A549 (cell line): ENCODE results near the gene RPL21. TPM values are rescaled to one million over a fixed set of nuclear protein-coding genes. Genes with fewer than 3 reads are reported as not detected.

Experiments
- ATAC-seq, 2 experiments: fragments of 200-7000 bp in 1 of 2; fragments of >200 bp in 1 of 2; cut with Nextera tagmentation in 1 of 2; cut with Tn5 transposase in 1 of 2; 3 replicates each; pipeline versions ENCODE4 v1.8.0 to v1.9.1; 2018 to 2020; ENCODE audit warnings: mild to moderate bottlenecking in 1 of 2, moderate library complexity in 1 of 2
- CTCF ChIA-PET: fragments of 300-600 bp; sonication (Branson Sonifier 250); formaldehyde crosslinking; extraction: SDS; loops from one replicate; lab custom pipeline; 2021; ENCODE audit warnings: antibody characterized with exemption, inconsistent platforms; lab: Yijun Ruan, JAX
- POLR2A ChIA-PET: fragments of 350-600 bp; formaldehyde crosslinking; extraction: SDS; loops from one replicate; lab custom pipeline; 2021; ENCODE audit warnings: antibody characterized with exemption, inconsistent platforms; lab: Yijun Ruan, JAX
- DNase-seq, 2 experiments: peaks; one replicate each; pipeline versions ENCODE4 v3.0.0 to v3.0.0-alpha.2; 2011 to 2016; ENCODE audit warnings: low read depth in 1 of 2, low spot score in 1 of 2
- FAIRE-seq: peaks from 2 replicates; lab custom pipeline; 2011; peaks lifted over from hg19 to GRCh38; lab: Jason Lieb, UNC
- H3K27ac ChIP-seq, 2 experiments: fragments of >200 bp; sonication (Bioruptor Twin); formaldehyde crosslinking; 3 replicates each; pipeline ENCODE4 v1.5.1; 2016 to 2017
- H3K4me1 ChIP-seq: fragments of >200 bp; sonication (Bioruptor Twin); formaldehyde crosslinking; 3 replicates; pipeline ENCODE4 v1.6.1; 2016
- H3K4me2 ChIP-seq: fragments of >200 bp; sonication (Bioruptor Twin); formaldehyde crosslinking; 3 replicates; pipeline ENCODE4 v1.6.1; 2016
- H3K4me3 ChIP-seq: fragments of >200 bp; sonication (Bioruptor Twin); formaldehyde crosslinking; 3 replicates; pipeline ENCODE4 v1.5.1; 2016
- H3K9me3 ChIP-seq: fragments of >200 bp; sonication (Bioruptor Twin); formaldehyde crosslinking; 3 replicates; pipeline ENCODE4 v1.6.1; 2016
- CHD4 ChIP-seq: fragments of 200-600 bp; sonication (generic); IDR thresholded peaks from 2 replicates; pipeline ENCODE4 v1.6.1; 2016; ENCODE audit warnings: antibody characterized with exemption, mild to moderate bottlenecking, borderline replicate concordance
- ELK1 ChIP-seq: fragments of 150-350 bp; IDR thresholded peaks from 2 replicates; pipeline ENCODE4 v1.6.1; 2014; ENCODE audit warnings: low read depth, mild to moderate bottlenecking, low read length
- EP300 ChIP-seq, 2 experiments: fragments of >200 bp; sonication (Bioruptor Twin); formaldehyde crosslinking; IDR thresholded peaks; 2 replicates in 1 of 2; 3 replicates in 1 of 2; pipeline ENCODE4 v1.6.1; 2016 to 2017
- FOSB ChIP-seq: fragments of 250-450 bp; sonication (Bioruptor Pico); IDR thresholded peaks from 2 replicates; pipeline ENCODE4 v1.5.0; 2020; ENCODE audit warnings: mild to moderate bottlenecking, moderate library complexity
- FOSL2 ChIP-seq, 2 experiments: fragments of 450-650 bp in 1 of 2; fragments of >200 bp in 1 of 2; sonication (Bioruptor Twin) in 1 of 2; formaldehyde crosslinking; IDR thresholded peaks; 2 replicates each; pipeline versions ENCODE4 v1.5.0 to v1.6.1; 2016 to 2020; ENCODE audit warnings: mild to moderate bottlenecking in 1 of 2, moderate library complexity in 1 of 2
- GATA3 ChIP-seq: IDR thresholded peaks from 2 replicates; pipeline ENCODE4 v1.6.1; 2012; ENCODE audit warnings: borderline replicate concordance
- HOXB5 ChIP-seq: fragments of 250-450 bp; sonication (Bioruptor Pico); IDR thresholded peaks from 2 replicates; pipeline ENCODE4 v1.5.0; 2020; ENCODE audit warnings: mild to moderate bottlenecking, moderate library complexity
- JUN ChIP-seq, 2 experiments: fragments of >200 bp; sonication (Bioruptor Twin); formaldehyde crosslinking; IDR thresholded peaks; 2 replicates in 1 of 2; 3 replicates in 1 of 2; pipeline ENCODE4 v1.6.1; 2016 to 2017
- KDM1A ChIP-seq: fragments of 200-600 bp; sonication (generic); IDR thresholded peaks from 2 replicates; pipeline ENCODE4 v1.6.1; 2016; ENCODE audit warnings: low read depth, mild to moderate bottlenecking
- NFE2L2 ChIP-seq: fragments of 150-350 bp; conservative IDR thresholded peaks from 2 replicates; pipeline ENCODE4 v1.6.1; 2014; ENCODE audit warnings: low read length
- NPAS2 ChIP-seq: fragments of 250-450 bp; sonication (Bioruptor Pico); IDR thresholded peaks from 2 replicates; pipeline ENCODE4 v1.8.0; 2022; ENCODE audit warnings: mild to moderate bottlenecking, moderate library complexity, borderline replicate concordance
- PHF8 ChIP-seq: fragments of 200-600 bp; sonication (generic); IDR thresholded peaks from 2 replicates; pipeline ENCODE4 v1.6.1; 2016; ENCODE audit warnings: low read depth, mild to moderate bottlenecking, antibody characterized with exemption, moderate library complexity, borderline replicate concordance
- POLR2A ChIP-seq: IDR thresholded peaks from 2 replicates; pipeline ENCODE4 v1.6.1; 2012; ENCODE audit warnings: mild to moderate bottlenecking, low read length
- RARB ChIP-seq: fragments of 250-450 bp; sonication (Bioruptor Pico); IDR thresholded peaks from 2 replicates; pipeline ENCODE4 v1.8.0; 2021; ENCODE audit warnings: mild to moderate bottlenecking, moderate library complexity
- RFX5 ChIP-seq: fragments of 450-650 bp; IDR thresholded peaks from 2 replicates; pipeline ENCODE4 v1.7.1; 2014; ENCODE audit warnings: antibody characterized with exemption, mild to moderate bottlenecking, moderate library complexity
- RNF2 ChIP-seq: fragments of 200-600 bp; sonication (generic); IDR thresholded peaks from 2 replicates; pipeline ENCODE4 v1.6.1; 2016; ENCODE audit warnings: low read depth, mild to moderate bottlenecking, antibody characterized with exemption, moderate library complexity, borderline replicate concordance
- ZSCAN20 ChIP-seq: fragments of 250-450 bp; sonication (Bioruptor Pico); IDR thresholded peaks from 2 replicates; pipeline ENCODE4 v1.8.0; 2022; ENCODE audit warnings: mild to moderate bottlenecking, moderate library complexity
- WGBS: methylation state at CpG from one replicate; pipeline ENCODE4 v1.1.6; 2017; ENCODE audit errors: missing lambda C conversion rate; 5-methylcytosine and 5-hydroxymethylcytosine counted together
- polyA plus RNA-seq, 4 experiments: library from polyadenylated mRNA; depleted of rRNA in 3 of 4; stranded (reverse); fragments of >200 nt; fragmentation: RNase III in 1 of 4; extraction: RNeasy Plus Mini Kit Qiagen cat#74134 plus additional on column Dnase treatment in 1 of 4; gene quantifications; 2 replicates in 3 of 4; 3 replicates in 1 of 4; pipeline ENCODE4 v1.2.3, GENCODE V29; 2011 to 2017
- TF ChIP-seq, protein P1 (sequence below): fragments of >200 bp; sonication (Bioruptor Twin); formaldehyde crosslinking; IDR thresholded peaks from 3 replicates; pipeline ENCODE4 v1.5.1; 2016
- TF ChIP-seq, protein P2 (sequence below): fragments of 250-450 bp; sonication (Bioruptor Pico); IDR thresholded peaks from 2 replicates; pipeline ENCODE4 v1.5.0; 2021; ENCODE audit warnings: mild to moderate bottlenecking, moderate library complexity, borderline replicate concordance
- TF ChIP-seq, protein P3 (sequence below): IDR thresholded peaks from 2 replicates; pipeline ENCODE4 v1.6.1; 2012
- TF ChIP-seq, protein P4 (sequence below): fragments of >200 bp; sonication (Bioruptor Twin); formaldehyde crosslinking; IDR thresholded peaks from 2 replicates; pipeline ENCODE4 v1.6.1; 2016

The RPL21 gene
- polyA plus RNA-seq, 2 of the 4 experiments (the other 2 are of a cell fraction), result 1,202 to 1,367 TPM

DNA sequence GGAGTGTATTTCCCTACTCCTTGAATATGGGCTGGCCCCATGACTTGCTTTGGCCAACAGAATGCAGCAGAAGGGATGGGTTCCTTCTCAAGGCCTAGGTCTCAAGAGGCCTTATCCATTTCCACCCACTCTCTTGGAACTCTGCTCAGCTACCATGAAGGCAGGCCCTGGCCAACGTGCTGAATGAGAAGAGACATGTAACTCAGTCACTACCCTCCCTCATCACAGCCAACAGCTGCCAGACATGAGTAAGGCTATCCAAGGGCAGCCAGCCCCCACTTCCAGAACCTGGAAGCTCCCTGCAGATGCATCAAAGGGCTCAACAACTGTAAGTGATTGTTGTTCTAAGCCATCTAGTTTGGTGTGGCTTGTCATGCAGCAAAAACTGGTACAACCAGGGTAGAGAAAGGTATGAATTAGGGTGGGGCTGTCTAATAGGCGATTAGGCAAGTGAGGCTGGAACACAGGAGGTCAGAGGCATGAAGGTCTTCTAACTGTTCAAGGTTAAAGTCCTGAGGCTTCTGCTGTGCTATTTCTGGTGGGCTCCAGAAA lies 17.8 kb downstream of the RPL21 start:
- no peak for DNase-seq
- H3K27ac ChIP-seq, result no peak overlapping the region
- FAIRE-seq, result no peak
- TF ChIP-seq, protein P1, sequence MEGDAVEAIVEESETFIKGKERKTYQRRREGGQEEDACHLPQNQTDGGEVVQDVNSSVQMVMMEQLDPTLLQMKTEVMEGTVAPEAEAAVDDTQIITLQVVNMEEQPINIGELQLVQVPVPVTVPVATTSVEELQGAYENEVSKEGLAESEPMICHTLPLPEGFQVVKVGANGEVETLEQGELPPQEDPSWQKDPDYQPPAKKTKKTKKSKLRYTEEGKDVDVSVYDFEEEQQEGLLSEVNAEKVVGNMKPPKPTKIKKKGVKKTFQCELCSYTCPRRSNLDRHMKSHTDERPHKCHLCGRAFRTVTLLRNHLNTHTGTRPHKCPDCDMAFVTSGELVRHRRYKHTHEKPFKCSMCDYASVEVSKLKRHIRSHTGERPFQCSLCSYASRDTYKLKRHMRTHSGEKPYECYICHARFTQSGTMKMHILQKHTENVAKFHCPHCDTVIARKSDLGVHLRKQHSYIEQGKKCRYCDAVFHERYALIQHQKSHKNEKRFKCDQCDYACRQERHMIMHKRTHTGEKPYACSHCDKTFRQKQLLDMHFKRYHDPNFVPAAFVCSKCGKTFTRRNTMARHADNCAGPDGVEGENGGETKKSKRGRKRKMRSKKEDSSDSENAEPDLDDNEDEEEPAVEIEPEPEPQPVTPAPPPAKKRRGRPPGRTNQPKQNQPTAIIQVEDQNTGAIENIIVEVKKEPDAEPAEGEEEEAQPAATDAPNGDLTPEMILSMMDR, result no peak
- no peak for TF ChIP-seq FOSL2 (IDR thresholded peaks at IDR 0.05)
- TF ChIP-seq FOSL2 (CRISPR knock-in tag; IDR thresholded peaks at IDR 0.05), result no peak
- no peak for TF ChIP-seq RARB
- no peak for TF ChIP-seq GATA3
- no peak for TF ChIP-seq ZSCAN20 (CRISPR knock-in tag)
- TF ChIP-seq RFX5, result no peak
- TF ChIP-seq ELK1, result no peak
- no peak for TF ChIP-seq NFE2L2
- no peak for TF ChIP-seq HOXB5 (CRISPR knock-in tag)
- no peak for TF ChIP-seq RNF2
- no peak for TF ChIP-seq FOSB (CRISPR knock-in tag)
- TF ChIP-seq KDM1A, result no peak
- 100% methylated on average over 2 of the region's 2 CpGs for WGBS
- no peak for ATAC-seq
- H3K4me1 ChIP-seq, result peaks cover 17% of the 10 kb centered on the region
- H3K4me2 ChIP-seq, result no peak overlapping the region
- no peaks in the 10 kb centered on the region for H3K9me3 ChIP-seq
- ChIA-PET CTCF (interaction anchor here (1.2 to 3.3 kb wide), 3 partner anchors 10 to 90 kb away, joined by 3 to 16 read pairs (median 4); no protein-coding TSS in a partner anchor), POLR2A (no interaction called here)
- H3K4me3 ChIP-seq, result no peak overlapping the region

GRCh38 chr13:27270594-27271520 lies 19.5 kb downstream of the RPL21 start, which contains the start of gene RASL11A:
TSS of gene RASL11A (plus strand) at chr13:27270830. CDS start at chr13:27270945, 115 bp downstream.
- WGBS, result 7% methylated on average over 37 of the region's 99 CpGs
- peak within 1 kb of the TSS; percentile 64 to 91 for H3K27ac ChIP-seq
- CTCF ChIA-PET, result interaction anchor here (0.7 to 3.3 kb wide), 16 partner anchors 8 to 324 kb away, joined by 3 to 16 read pairs (median 3); no protein-coding TSS in a partner anchor
- TF ChIP-seq EP300 (IDR thresholded peaks at IDR 0.05) (no peak), NPAS2 (CRISPR knock-in tag) (no peak), JUN (IDR thresholded peaks at IDR 0.05) (peak in 1 of 2 experiments; percentile 51; a peak in 1 of 5 replicates), CHD4 (no peak), ELK1 (no peak), PHF8 (peak; percentile 76), POLR2A (peak; percentile 84)
- TF ChIP-seq, protein P1, result peak; percentile 73
- TF ChIP-seq, protein P2, sequence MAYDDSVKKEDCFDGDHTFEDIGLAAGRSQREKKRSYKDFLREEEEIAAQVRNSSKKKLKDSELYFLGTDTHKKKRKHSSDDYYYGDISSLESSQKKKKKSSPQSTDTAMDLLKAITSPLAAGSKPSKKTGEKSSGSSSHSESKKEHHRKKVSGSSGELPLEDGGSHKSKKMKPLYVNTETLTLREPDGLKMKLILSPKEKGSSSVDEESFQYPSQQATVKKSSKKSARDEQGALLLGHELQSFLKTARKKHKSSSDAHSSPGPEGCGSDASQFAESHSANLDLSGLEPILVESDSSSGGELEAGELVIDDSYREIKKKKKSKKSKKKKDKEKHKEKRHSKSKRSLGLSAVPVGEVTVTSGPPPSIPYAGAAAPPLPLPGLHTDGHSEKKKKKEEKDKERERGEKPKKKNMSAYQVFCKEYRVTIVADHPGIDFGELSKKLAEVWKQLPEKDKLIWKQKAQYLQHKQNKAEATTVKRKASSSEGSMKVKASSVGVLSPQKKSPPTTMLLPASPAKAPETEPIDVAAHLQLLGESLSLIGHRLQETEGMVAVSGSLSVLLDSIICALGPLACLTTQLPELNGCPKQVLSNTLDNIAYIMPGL (CRISPR knock-in tag), result peak; percentile 93
- TF ChIP-seq, protein P3, sequence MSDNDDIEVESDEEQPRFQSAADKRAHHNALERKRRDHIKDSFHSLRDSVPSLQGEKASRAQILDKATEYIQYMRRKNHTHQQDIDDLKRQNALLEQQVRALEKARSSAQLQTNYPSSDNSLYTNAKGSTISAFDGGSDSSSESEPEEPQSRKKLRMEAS, result peak; percentile 73
- TF ChIP-seq, protein P4, sequence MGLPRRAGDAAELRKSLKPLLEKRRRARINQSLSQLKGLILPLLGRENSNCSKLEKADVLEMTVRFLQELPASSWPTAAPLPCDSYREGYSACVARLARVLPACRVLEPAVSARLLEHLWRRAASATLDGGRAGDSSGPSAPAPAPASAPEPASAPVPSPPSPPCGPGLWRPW, result no peak

More at GRCh38 chr13:27270594-27271520, 19.5 kb downstream of the RPL21 start, which contains the start of gene RASL11A:
- no peaks in the 10 kb centered on the region for H3K9me3 ChIP-seq
- DNase-seq, result peak; percentile 41 to 80
- H3K4me1 ChIP-seq, result peaks cover 17% of the 10 kb centered on the region
- POLR2A ChIA-PET, result interaction anchor here (0.6 to 1.1 kb wide), 10 partner anchors 9 to 286 kb away, joined by 3 to 8 read pairs (median 4); partner anchors contain the start of gene RPL21
- H3K4me3 ChIP-seq, result peak within 1 kb of the TSS; percentile 52
- peak; percentile 91 to 95 for ATAC-seq
- no peak for FAIRE-seq
- H3K4me2 ChIP-seq, result peak within 1 kb of the TSS; percentile 83
